ENCODE data around the gene CCDC192.
A peak's percentile ranks its signal among the peaks of the same experiment; 100 is the strongest.

The CCDC192 gene

DNA sequence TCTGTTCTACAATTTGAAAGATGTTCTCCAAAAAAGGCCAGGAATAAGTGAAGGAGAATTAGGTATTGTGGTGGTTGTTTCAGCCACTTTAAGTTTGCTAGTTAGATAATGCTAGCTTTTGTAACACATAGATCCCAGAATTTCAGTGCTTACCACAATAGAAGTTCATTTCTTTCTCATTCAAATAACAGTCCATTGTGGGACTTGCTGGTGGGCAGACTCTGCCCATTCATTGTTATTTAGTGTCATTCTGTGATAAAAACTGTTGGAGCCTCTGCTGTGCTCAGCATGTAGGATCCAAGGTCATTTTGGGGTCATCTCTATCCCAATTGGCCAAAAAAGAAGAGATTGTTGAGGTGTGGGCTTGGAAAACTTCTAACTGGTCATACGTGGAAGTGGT, 106.8 kb downstream of the CCDC192 start:
- Histone ChIP-seq H3K4me3 (ENCODE audit: low read length in 2 of 2) (no peak overlapping the region), H3K27ac (ENCODE audit: low read length) (no peak overlapping the region), H3K4me1 (ENCODE audit: control insufficient read depth, insufficient read depth, low read length) (peaks cover 12% of the 10 kb centered on the region), H3K36me3 (ENCODE audit: control insufficient read depth in 2 of 2, insufficient read depth in 2 of 2, low read length in 2 of 2) (no peaks in the 10 kb centered on the region), H3K9ac (ENCODE audit: low read length in 2 of 2) (no peak overlapping the region), H3K27me3 (ENCODE audit: control insufficient read depth in 1 of 2, insufficient read depth in 2 of 2, low read length in 2 of 2) (no peaks in the 10 kb centered on the region), H3K9me3 (ENCODE audit: control insufficient read depth in 2 of 2, low read length in 2 of 2) (no peaks in the 10 kb centered on the region)

DNA sequence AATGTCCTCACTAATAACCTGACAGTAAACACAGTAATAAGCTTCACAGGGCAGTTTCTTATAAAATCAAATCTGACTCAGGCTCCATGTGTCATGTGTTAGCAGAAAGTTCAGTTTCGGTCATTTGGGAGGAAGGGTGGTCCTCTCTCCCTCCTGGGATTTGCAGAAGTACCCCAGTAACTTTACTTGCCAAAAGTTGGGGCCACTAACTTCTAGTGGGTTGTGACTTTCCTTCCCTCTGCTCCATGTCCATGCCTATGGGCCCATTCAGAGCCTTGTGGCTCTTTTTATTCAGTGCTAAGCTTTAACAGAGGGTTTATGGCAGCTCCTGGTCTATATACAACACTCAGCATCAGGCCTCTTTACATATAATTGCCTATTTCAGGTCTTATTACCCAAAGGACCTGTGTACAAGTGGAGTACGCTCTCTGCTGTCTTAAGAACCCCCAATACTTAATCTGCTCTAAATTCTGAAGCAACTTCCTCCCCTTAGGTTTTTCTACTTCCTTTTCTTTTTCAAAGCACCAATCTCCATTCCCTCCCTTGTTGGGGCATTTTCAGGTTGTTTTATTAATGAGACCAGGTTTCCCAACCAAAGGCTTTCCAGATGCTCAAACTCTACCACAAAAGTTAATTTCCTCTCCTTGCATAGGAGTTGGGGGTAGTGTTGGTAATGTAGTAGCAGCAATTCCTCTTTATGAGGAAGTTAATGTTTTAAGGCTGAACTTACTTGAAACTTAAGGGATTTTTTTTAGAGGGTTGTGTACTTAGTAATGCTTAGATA, 107.7 kb downstream of the CCDC192 start:
- H3K27ac ChIP-seq (ENCODE audit: low read length) = no peak overlapping the region
- no peak overlapping the region for H3K9ac ChIP-seq (ENCODE audit: low read length in 2 of 2)
- no peaks in the 10 kb centered on the region for H3K9me3 ChIP-seq (ENCODE audit: control insufficient read depth in 2 of 2, low read length in 2 of 2)
- H3K4me3 ChIP-seq (ENCODE audit: low read length in 2 of 2) = no peak overlapping the region
- no peaks in the 10 kb centered on the region for H3K27me3 ChIP-seq (ENCODE audit: control insufficient read depth in 1 of 2, insufficient read depth in 2 of 2, low read length in 2 of 2)
- H3K4me1 ChIP-seq (ENCODE audit: control insufficient read depth, insufficient read depth, low read length) = peaks cover 15% of the 10 kb centered on the region
- no peaks in the 10 kb centered on the region for H3K36me3 ChIP-seq (ENCODE audit: control insufficient read depth in 2 of 2, insufficient read depth in 2 of 2, low read length in 2 of 2)

DNA sequence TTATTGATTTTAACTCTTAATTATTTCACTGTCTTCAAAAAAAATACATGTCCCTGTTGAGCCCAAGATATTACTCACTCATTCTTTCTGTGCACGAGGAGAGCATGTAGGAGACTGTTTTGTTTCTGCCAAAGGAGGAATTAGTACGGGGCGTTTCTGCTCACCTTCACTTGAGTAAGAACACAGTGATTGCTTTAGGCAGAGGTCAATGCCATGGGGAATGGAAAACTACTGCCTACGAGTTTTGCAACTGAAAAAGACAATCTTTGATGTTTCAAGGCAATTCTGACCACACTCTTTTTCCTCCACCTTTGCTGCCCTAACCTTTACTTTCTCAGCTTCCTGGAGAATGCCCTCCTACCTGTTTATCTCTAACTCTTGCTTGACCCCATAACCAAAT, 109.4 kb downstream of the CCDC192 start:
- Histone ChIP-seq H3K9me3 (ENCODE audit: control insufficient read depth in 2 of 2, low read length in 2 of 2) (no peaks in the 10 kb centered on the region), H3K4me3 (ENCODE audit: low read length in 2 of 2) (no peak overlapping the region), H3K4me1 (ENCODE audit: control insufficient read depth, insufficient read depth, low read length) (peaks cover 15% of the 10 kb centered on the region), H3K27me3 (ENCODE audit: control insufficient read depth in 1 of 2, insufficient read depth in 2 of 2, low read length in 2 of 2) (no peaks in the 10 kb centered on the region), H3K9ac (ENCODE audit: low read length in 2 of 2) (no peak overlapping the region), H3K36me3 (ENCODE audit: control insufficient read depth in 2 of 2, insufficient read depth in 2 of 2, low read length in 2 of 2) (no peaks in the 10 kb centered on the region), H3K27ac (ENCODE audit: low read length) (no peak overlapping the region)

DNA sequence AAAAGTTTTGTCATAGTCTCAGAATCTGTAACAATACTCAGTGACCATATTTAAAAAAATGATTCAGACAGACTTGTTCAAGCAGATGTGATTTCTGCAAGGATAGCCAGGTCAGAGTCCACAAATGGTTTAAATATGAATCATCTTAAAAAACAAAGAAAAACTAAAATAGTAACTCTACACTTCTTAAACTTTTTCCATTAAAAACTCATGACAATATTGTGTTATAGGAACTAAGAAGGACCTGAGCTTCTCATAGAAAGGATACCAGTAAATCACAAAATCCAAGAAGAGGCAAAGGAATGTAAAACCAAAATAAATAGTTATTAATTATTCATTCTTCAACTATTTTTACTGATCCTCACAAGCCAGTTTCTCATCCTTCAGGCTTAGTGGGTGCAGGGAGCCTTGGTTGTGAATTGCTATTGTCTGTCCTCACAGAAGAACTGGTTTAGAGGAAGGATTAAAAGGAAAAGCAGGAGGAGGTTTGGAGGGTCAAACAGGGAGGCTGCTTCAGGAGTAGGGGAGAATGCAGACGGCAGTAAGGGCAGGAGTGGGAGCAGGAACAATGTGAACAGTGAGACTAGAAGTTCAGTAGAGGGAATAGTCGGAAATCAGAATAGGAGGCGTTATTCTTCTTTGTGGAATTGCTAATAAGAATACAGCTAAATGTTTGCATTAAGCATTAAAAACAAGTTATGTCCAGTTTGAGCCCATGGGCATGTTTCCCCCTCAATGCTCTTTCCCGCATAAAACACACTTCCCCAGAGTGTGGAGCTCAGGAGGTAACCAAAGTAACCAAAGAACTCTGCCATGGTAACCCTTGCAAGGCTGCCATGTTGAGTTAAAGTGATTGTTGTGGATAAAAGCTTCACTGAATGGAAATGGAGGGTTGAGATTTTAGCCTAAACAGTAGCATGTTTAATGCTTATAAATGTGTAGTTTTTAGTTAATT, 110.7 kb downstream of the CCDC192 start:
- Histone ChIP-seq H3K4me1 (ENCODE audit: control insufficient read depth, insufficient read depth, low read length) (peaks cover 15% of the 10 kb centered on the region), H3K27ac (ENCODE audit: low read length) (peak overlapping the region; percentile 66), H3K4me3 (ENCODE audit: low read length in 2 of 2) (peak overlapping the region; percentile 10 to 47), H3K9ac (ENCODE audit: low read length in 2 of 2) (no peak overlapping the region), H3K9me3 (ENCODE audit: control insufficient read depth in 2 of 2, low read length in 2 of 2) (no peaks in the 10 kb centered on the region), H3K36me3 (ENCODE audit: control insufficient read depth in 2 of 2, insufficient read depth in 2 of 2, low read length in 2 of 2) (no peaks in the 10 kb centered on the region), H3K27me3 (ENCODE audit: control insufficient read depth in 1 of 2, insufficient read depth in 2 of 2, low read length in 2 of 2) (no peaks in the 10 kb centered on the region)

DNA sequence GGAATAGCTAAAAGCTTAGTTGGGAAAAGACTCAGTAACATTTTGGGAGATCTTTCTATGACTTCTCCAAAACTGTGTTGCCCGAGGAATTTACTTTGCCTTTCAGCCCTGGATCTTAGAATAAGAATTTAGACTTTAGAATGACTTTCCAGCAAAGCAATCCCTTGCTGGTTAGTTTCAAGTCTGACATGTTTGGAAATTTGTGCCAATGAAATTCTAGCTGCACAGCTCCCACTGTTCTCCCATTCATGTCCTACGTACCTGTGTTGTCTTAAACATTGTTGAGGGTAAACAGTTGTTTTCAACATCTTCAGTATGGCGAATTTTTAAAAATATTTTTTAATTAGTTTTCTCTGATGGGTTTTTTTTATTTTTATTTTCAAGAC, 111.4 kb downstream of the CCDC192 start:
- H3K36me3 ChIP-seq (ENCODE audit: control insufficient read depth in 2 of 2, insufficient read depth in 2 of 2, low read length in 2 of 2) = no peaks in the 10 kb centered on the region
- H3K9ac ChIP-seq (ENCODE audit: low read length in 2 of 2) = no peak overlapping the region
- H3K27ac ChIP-seq (ENCODE audit: low read length) = peak overlapping the region; percentile 76
- no peaks in the 10 kb centered on the region for H3K9me3 ChIP-seq (ENCODE audit: control insufficient read depth in 2 of 2, low read length in 2 of 2)
- peaks cover 15% of the 10 kb centered on the region for H3K4me1 ChIP-seq (ENCODE audit: control insufficient read depth, insufficient read depth, low read length)
- peak overlapping the region; percentile 10 to 47 for H3K4me3 ChIP-seq (ENCODE audit: low read length in 2 of 2)
- no peaks in the 10 kb centered on the region for H3K27me3 ChIP-seq (ENCODE audit: control insufficient read depth in 1 of 2, insufficient read depth in 2 of 2, low read length in 2 of 2)

DNA sequence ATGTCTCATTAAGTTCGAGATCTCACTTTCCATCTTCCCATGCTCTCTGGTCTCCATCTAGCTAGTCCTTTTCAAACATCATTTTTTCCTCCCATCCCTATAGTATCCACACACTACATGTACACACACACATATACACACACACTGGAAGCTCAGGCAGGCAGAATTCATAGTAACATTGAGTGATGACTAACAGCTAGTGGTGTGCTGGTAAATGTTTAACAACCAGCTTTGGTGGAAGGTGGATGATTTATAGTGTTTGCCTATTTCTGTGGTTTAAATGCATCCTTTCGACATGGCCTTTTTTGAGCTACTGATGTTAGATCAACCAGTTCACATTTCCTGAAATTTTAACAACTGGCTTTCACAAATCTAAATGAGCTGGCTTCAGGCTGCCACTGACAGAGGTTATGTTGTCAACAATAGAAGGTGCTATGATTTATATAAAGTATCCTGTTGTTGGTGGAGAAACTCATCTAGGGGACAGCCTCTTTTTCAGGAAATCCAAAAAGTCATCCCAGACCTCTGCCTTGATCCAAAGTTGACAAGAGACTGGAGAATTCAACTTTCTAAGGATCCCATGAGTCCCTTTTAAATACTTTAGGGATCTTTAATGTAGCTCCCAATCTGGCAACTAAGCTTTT, 117.8 kb downstream of the CCDC192 start:
- no peaks in the 10 kb centered on the region for H3K4me1 ChIP-seq (ENCODE audit: control insufficient read depth, insufficient read depth, low read length)
- no peaks in the 10 kb centered on the region for H3K9me3 ChIP-seq (ENCODE audit: control insufficient read depth in 2 of 2, low read length in 2 of 2)

DNA sequence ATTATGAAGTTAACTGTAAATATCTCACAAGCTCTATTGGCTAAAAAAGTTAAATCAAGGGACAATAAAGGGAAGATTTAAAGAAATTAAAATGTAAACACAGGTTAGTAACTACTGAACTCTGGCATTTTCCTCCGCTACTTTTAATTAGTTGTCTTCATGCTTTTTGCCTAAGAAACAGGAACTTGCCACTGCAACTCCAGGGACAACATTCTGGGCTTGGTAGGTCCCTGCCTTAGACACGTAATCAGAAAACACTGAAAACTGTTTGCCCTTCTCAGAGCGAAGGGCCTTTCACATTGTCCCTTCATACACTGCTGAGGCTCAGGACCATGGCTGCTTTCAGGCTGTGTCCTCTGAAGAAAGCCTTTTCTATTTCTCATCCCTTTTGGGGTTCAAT, 118.7 kb downstream of the CCDC192 start:
- no peak overlapping the region for H3K9ac ChIP-seq (ENCODE audit: low read length in 2 of 2)
- no peaks in the 10 kb centered on the region for H3K27me3 ChIP-seq (ENCODE audit: control insufficient read depth in 1 of 2, insufficient read depth in 2 of 2, low read length in 2 of 2)
- no peaks in the 10 kb centered on the region for H3K36me3 ChIP-seq (ENCODE audit: control insufficient read depth in 2 of 2, insufficient read depth in 2 of 2, low read length in 2 of 2)
- H3K4me3 ChIP-seq (ENCODE audit: low read length in 2 of 2) = no peak overlapping the region
- no peaks in the 10 kb centered on the region for H3K4me1 ChIP-seq (ENCODE audit: control insufficient read depth, insufficient read depth, low read length)
- no peaks in the 10 kb centered on the region for H3K9me3 ChIP-seq (ENCODE audit: control insufficient read depth in 2 of 2, low read length in 2 of 2)
- no peak overlapping the region for H3K27ac ChIP-seq (ENCODE audit: low read length)

More for the DNA sequence above, 117.8 kb downstream of the CCDC192 start:
- Histone ChIP-seq H3K36me3 (ENCODE audit: control insufficient read depth in 2 of 2, insufficient read depth in 2 of 2, low read length in 2 of 2) (no peaks in the 10 kb centered on the region), H3K27me3 (ENCODE audit: control insufficient read depth in 1 of 2, insufficient read depth in 2 of 2, low read length in 2 of 2) (no peaks in the 10 kb centered on the region), H3K27ac (ENCODE audit: low read length) (no peak overlapping the region), H3K4me3 (ENCODE audit: low read length in 2 of 2) (no peak overlapping the region), H3K9ac (ENCODE audit: low read length in 2 of 2) (no peak overlapping the region)

DNA sequence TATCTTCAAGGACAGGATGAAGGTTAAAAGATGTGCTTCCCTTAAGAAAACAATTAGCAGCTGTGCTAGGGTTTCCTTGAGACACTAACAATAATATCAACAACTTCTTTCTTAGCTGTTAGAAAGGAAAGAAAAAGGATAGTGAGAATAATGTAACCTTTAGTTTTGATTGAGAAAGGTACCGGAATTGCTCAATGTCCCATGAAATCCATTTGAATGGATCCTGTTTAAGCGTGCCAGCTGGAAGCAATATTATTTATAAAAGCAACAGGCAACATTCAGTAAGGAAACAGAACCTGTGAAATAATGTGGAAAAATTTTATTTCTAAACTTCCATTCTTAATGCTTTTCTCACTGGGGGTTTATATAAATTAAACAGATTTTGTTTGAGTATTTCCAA, 120.9 kb downstream of the CCDC192 start:
- Histone ChIP-seq H3K27ac (ENCODE audit: low read length) (no peak overlapping the region), H3K4me1 (ENCODE audit: control insufficient read depth, insufficient read depth, low read length) (no peaks in the 10 kb centered on the region), H3K36me3 (ENCODE audit: control insufficient read depth in 2 of 2, insufficient read depth in 2 of 2, low read length in 2 of 2) (no peaks in the 10 kb centered on the region), H3K4me3 (ENCODE audit: low read length in 2 of 2) (no peak overlapping the region), H3K27me3 (ENCODE audit: control insufficient read depth in 1 of 2, insufficient read depth in 2 of 2, low read length in 2 of 2) (no peaks in the 10 kb centered on the region), H3K9me3 (ENCODE audit: control insufficient read depth in 2 of 2, low read length in 2 of 2) (no peaks in the 10 kb centered on the region), H3K9ac (ENCODE audit: low read length in 2 of 2) (no peak overlapping the region)

DNA sequence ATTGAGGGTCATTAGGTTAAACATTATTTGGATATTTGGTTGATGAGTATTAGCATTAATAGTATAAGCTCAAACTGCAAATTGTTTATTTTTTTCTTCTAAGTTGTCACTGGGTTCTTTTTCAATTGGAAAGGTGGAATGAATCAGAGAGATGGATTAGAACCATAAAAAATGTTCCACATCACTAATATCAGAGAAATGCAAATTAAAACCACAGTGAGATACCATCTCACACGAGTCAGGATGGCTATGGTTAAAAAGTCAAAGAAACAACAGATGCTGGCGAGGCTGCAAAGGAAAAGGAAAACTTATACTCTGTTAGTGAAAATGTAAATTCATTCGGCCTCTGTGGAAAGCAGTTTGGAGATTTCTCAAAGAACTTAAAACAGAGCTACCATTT, 122.8 kb downstream of the CCDC192 start:
- Histone ChIP-seq H3K9ac (ENCODE audit: low read length in 2 of 2) (no peak overlapping the region), H3K27me3 (ENCODE audit: control insufficient read depth in 1 of 2, insufficient read depth in 2 of 2, low read length in 2 of 2) (no peaks in the 10 kb centered on the region), H3K4me1 (ENCODE audit: control insufficient read depth, insufficient read depth, low read length) (no peaks in the 10 kb centered on the region), H3K9me3 (ENCODE audit: control insufficient read depth in 2 of 2, low read length in 2 of 2) (no peaks in the 10 kb centered on the region), H3K4me3 (ENCODE audit: low read length in 2 of 2) (no peak overlapping the region), H3K27ac (ENCODE audit: low read length) (no peak overlapping the region), H3K36me3 (ENCODE audit: control insufficient read depth in 2 of 2, insufficient read depth in 2 of 2, low read length in 2 of 2) (no peaks in the 10 kb centered on the region)

DNA sequence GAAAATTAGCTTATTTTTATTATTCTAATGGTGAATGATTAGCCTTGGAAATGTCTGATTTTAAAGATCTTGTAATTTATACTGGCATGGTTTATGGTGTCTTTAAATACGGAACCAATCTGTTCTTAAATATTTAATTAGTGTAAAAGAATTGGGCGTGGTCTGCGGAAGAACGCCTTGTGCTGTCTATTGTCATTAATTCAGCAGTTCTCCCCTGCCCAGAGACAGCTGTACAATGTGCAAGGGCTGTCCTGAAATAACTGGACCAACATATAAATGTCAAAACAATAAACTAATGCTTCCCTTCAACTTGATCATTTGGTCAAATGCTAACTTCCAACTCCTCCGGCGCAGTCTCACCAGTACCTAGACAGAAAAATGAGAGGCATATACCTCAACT, 124.3 kb downstream of the CCDC192 start:
- Histone ChIP-seq H3K9me3 (ENCODE audit: control insufficient read depth in 2 of 2, low read length in 2 of 2) (no peaks in the 10 kb centered on the region), H3K27me3 (ENCODE audit: control insufficient read depth in 1 of 2, insufficient read depth in 2 of 2, low read length in 2 of 2) (no peaks in the 10 kb centered on the region), H3K36me3 (ENCODE audit: control insufficient read depth in 2 of 2, insufficient read depth in 2 of 2, low read length in 2 of 2) (no peaks in the 10 kb centered on the region), H3K27ac (ENCODE audit: low read length) (no peak overlapping the region), H3K9ac (ENCODE audit: low read length in 2 of 2) (no peak overlapping the region), H3K4me3 (ENCODE audit: low read length in 2 of 2) (no peak overlapping the region), H3K4me1 (ENCODE audit: control insufficient read depth, insufficient read depth, low read length) (no peaks in the 10 kb centered on the region)
